K562 (cell line): Measurements from ENCODE around the gene GATA5. TPM values are rescaled to one million over a fixed set of nuclear protein-coding genes. Genes with fewer than 3 reads are reported as not detected.

Experiments
- ASH1L ChIP-seq: fragments of 450-650 bp; IDR thresholded peaks from 2 replicates; pipeline ENCODE4 v1.6.1; 2018; ENCODE audit warnings: borderline replicate concordance, mild to moderate bottlenecking, low read depth; ENCODE audit not compliant: partially characterized antibody
- CHD4 ChIP-seq: fragments of 200-600 bp; sonication (generic); IDR thresholded peaks from 3 replicates; pipeline ENCODE4 v1.6.1; 2012; ENCODE audit warnings: low read depth, mild to moderate bottlenecking, mixed read lengths, low read length, inconsistent platforms; ENCODE audit not compliant: insufficient read depth, insufficient replicate concordance, poor library complexity, severe bottlenecking
- CTCF ChIP-seq, 3 experiments: IDR thresholded peaks in 2 of 3; conservative IDR thresholded peaks in 1 of 3; 2 replicates each; pipeline ENCODE4 v1.5.1; 2011 to 2012; ENCODE audit warnings: low read length in 3 of 3, mild to moderate bottlenecking in 3 of 3, control low read depth in 2 of 3, improper control_type of control experiment in 1 of 3, inconsistent platforms in 1 of 3, low read depth in 1 of 3, mixed read lengths in 1 of 3, moderate library complexity in 1 of 3; ENCODE audit not compliant: insufficient read depth in 2 of 3
- GATA2 ChIP-seq: sonication (generic); formaldehyde crosslinking; IDR thresholded peaks from 2 replicates; pipeline ENCODE4 v1.4.0; 2020; ENCODE audit warnings: mild to moderate bottlenecking, missing genetic modification reagents
- JUN ChIP-seq, 2 experiments: sonication (generic) in 1 of 2; formaldehyde crosslinking in 1 of 2; IDR thresholded peaks; 2 replicates each; pipeline versions ENCODE4 v1.6.1 to v1.8.0; 2012 to 2022; ENCODE audit warnings: borderline replicate concordance in 2 of 2, mild to moderate bottlenecking in 2 of 2, improper control_type of control experiment in 1 of 2, low read depth in 1 of 2, low read length in 1 of 2, missing genetic modification reagents in 1 of 2
- MITF ChIP-seq: IDR thresholded peaks from 2 replicates; pipeline ENCODE4 v1.6.1; 2014; ENCODE audit warnings: antibody characterized with exemption
- NR3C1 ChIP-seq: sonication (generic); formaldehyde crosslinking; IDR thresholded peaks from 2 replicates; pipeline ENCODE4 v1.8.1; 2022; ENCODE audit warnings: missing genetic modification reagents
- RB1 ChIP-seq: fragments of 450-650 bp; IDR thresholded peaks from 2 replicates; pipeline ENCODE4 v1.6.1; 2017; ENCODE audit warnings: low read depth, mild to moderate bottlenecking
- REST ChIP-seq, 2 experiments: fragments of 450-650 bp; formaldehyde crosslinking in 1 of 2; IDR thresholded peaks; 2 replicates each; pipeline versions ENCODE4 v1.4.0 to v1.6.1; 2014 to 2020; ENCODE audit warnings: mild to moderate bottlenecking in 2 of 2, borderline replicate concordance in 1 of 2, low read depth in 1 of 2
- SMARCE1 ChIP-seq: fragments of 450-650 bp; IDR thresholded peaks from 2 replicates; pipeline ENCODE4 v1.7.1; 2016; ENCODE audit warnings: mild to moderate bottlenecking
- SP1 ChIP-seq: sonication (generic); formaldehyde crosslinking; IDR thresholded peaks from 2 replicates; pipeline ENCODE4 v1.8.1; 2022; ENCODE audit warnings: mild to moderate bottlenecking, missing genetic modification reagents
- SRSF9 ChIP-seq: fragments of 200-400 bp; formaldehyde crosslinking; IDR thresholded peaks from 2 replicates; pipeline ENCODE4 v1.6.1; 2017; ENCODE audit warnings: low read depth, low read length, borderline replicate concordance
- STAT5A ChIP-seq: IDR thresholded peaks from 2 replicates; pipeline ENCODE4 v1.6.1; 2012; ENCODE audit warnings: low read length, inconsistent platforms, borderline replicate concordance
- ZFP36 ChIP-seq: fragments of 150-350 bp; IDR thresholded peaks from 2 replicates; pipeline ENCODE4 v1.6.1; 2018; ENCODE audit warnings: low read length, low read depth; ENCODE audit not compliant: partially characterized antibody
- ZNF24 ChIP-seq: fragments of 450-650 bp; IDR thresholded peaks from 2 replicates; pipeline ENCODE4 v1.6.1; 2016
- ZNF347 ChIP-seq: fragments of 450-650 bp; formaldehyde crosslinking; IDR thresholded peaks from 2 replicates; pipeline ENCODE4 v1.4.0; 2020; ENCODE audit warnings: low read depth, mild to moderate bottlenecking, moderate library complexity
- polyA plus RNA-seq, 8 experiments: library from polyadenylated mRNA; depleted of rRNA in 4 of 8; stranded (reverse) in 5 of 8; unstranded in 3 of 8; fragments of >200 nt; fragmentation: Nextera tagmentation in 2 of 8; fragmentation: Illumina TruSeq in 1 of 8; extraction: Ambion mirVana in 2 of 8; extraction: Trizol in 1 of 8; gene quantifications; 2 replicates each; pipeline versions ENCODE4 v1.2.1 to v1.2.3, GENCODE V29; 2011 to 2014; ENCODE audit warnings: inconsistent platforms in 1 of 8, missing spikeins in 1 of 8
- total RNA-seq, 7 experiments: library from RNA; depleted of rRNA in 6 of 7; stranded (reverse); fragments of >200 nt in 6 of 7; fragmentation: Illumina TruSeq in 2 of 7; extraction: Trizol in 2 of 7; gene quantifications; 2 replicates each; pipeline versions ENCODE4 v1.2.1 to v1.2.3, GENCODE V29; 2011 to 2021; ENCODE audit warnings: low replicate concordance in 1 of 7

The GATA5 gene
- total and polyA plus RNA-seq, 9 of the 15 experiments (the other 6 are each of a cell fraction or from before 2014, with no cell fraction given) = 0.09 to 0.57 (median 0.20) TPM; not detected in 3

- TF ChIP-seq REST (IDR thresholded peaks at IDR 0.05; ENCODE audit: borderline replicate concordance) (peak; percentile 79), REST (CRISPR knock-in tag; IDR thresholded peaks at IDR 0.05; ENCODE audit: low read depth) (0 out of 2 replicates have a peak, but pooled peaks have one; percentile 31), RB1 (peak; percentile 46; the same call in 1 of the 2 replicates), ZFP36 (peak; percentile 33), CTCF (IDR thresholded peaks at IDR 0.05 in 2 of 3, conservative IDR thresholded peaks at IDR 0.05 in 1 of 3; ENCODE audit: insufficient read depth in 2 of 3, low read depth in 1 of 3, low read length in 3 of 3) (peak; percentile 78 to 91 (median 79)), GATA2 (peak; percentile 35; the same call in 1 of the 2 replicates), SP1 (CRISPR knock-in tag) (0 out of 2 replicates have a peak, but pooled peaks have one; percentile 20), CHD4 (no peak), SRSF9 (no peak), SMARCE1 (no peak), ASH1L (no peak), MITF (no peak), JUN (IDR thresholded peaks at IDR 0.05; ENCODE audit: borderline replicate concordance, low read depth, low read length) (no peak), JUN (CRISPR knock-in tag; IDR thresholded peaks at IDR 0.05; ENCODE audit: borderline replicate concordance) (no peak), ZNF24 (0 out of 2 replicates have a peak, but pooled peaks have one; percentile 17), STAT5A (no peak), NR3C1 (no peak), ZNF347 (CRISPR knock-in tag) (no peak)
Observed at GRCh38 chr20:62516338-62516737, 40.5 kb upstream of the GATA5 start (continued).
